ENCODE measurements around the gene EPC1.

- TF ChIP-seq POLR2A (IDR thresholded peaks at IDR 0.05) (no peak), CTCF (IDR thresholded peaks at IDR 0.05 in 4 of 5, conservative IDR thresholded peaks at IDR 0.05 in 1 of 5) (no peak)
Measured at GRCh38 chr10:32350811-32351350, 3.9 kb upstream of the EPC1 start.

Measured in gastrocnemius medialis (tissue), 4 donors.